SIG-M5 treated with dmso at 0.1 percent for 504 hours (cell line): ENCODE results near the gene ROR2.

Source experiments
- DNase-seq: peaks from one replicate; lab custom pipeline; 2025; ENCODE audit not compliant: unreplicated experiment; lab: John Stamatoyannopoulos, UW

ROR2 gene

DNA sequence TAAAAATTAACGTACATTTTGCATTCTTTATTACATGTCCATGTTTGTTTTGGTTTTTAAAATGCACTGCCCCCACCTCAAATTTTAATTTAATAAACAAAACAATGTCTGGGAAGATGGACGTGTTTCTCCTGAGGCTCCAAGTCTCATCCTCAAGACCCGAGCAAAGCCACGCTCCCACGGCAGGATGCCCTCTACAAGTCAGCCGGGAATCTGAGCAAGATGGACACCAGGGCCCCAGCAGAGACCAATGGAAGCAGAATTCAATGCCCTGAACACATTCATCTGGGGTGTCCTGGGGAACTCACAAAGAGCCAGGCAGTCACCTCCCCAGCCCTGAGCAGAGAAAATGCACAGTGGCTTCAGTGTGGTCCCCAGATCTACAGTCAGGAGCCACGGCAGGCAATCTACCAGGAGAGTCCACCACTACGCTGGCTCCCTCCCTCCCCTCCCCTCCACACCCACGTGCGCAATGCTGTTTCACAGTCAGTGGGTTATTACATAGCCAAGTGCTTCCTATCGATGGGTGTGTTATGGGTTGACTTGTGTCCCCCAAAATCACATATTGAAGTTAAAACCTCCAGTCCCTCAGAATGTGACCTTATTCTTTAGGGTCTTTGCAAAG is 129.8 kb downstream of the ROR2 start:
- no peak for DNase-seq

DNA sequence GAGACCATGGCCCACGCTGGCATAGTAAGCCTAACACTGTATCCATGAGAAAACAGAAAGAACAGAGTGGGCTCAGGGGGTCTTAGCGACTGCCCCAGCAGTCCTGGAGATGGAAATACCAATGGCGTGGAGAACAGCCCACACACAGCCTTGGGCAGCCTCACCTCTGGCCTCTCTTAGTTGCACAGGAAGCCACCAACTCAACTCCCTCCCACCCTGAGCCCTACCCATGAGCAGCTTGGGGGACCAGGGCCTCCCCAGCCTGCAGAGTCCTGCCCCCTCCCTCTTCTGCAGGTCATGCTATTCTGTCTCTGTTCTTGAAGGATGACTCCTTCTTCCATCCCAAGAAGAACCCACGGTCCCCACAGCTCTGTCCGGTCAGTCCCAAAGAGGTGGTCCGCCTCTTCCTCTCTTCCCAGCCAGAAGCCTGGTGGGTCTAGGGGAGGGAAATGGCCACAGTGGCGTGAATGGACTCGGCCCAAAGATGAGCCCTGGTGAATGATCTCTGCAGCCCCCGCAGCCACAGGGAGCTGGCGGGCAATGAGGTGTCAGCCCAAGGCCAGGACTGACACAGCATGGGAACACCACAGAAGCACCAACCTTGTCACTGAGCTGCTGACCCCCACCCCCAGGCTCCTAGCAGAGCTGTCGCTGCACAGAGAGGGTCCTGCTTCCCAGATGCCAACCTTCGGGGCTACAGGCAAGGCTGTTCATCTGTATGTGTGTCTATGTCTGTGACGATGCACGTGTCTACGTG is 131.2 kb downstream of the ROR2 start:
- no peak for DNase-seq

DNA sequence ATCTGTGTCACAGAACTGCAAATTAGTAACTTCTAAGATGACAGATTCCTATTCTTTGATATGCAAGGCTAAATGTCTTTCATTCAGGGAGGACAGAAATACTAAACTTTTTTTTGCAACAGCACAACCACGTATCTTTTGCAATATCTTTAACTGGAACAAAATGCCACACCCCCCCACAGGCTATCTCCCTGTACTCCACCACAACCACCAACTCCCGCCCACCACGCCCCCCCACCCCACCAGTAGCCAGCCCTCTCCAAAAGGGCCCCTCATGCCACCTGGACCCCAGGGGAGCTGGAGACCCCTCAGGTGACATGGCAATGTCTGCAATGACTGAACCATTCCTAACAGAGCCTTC is 131.8 kb downstream of the ROR2 start:
- no peak for DNase-seq

DNA sequence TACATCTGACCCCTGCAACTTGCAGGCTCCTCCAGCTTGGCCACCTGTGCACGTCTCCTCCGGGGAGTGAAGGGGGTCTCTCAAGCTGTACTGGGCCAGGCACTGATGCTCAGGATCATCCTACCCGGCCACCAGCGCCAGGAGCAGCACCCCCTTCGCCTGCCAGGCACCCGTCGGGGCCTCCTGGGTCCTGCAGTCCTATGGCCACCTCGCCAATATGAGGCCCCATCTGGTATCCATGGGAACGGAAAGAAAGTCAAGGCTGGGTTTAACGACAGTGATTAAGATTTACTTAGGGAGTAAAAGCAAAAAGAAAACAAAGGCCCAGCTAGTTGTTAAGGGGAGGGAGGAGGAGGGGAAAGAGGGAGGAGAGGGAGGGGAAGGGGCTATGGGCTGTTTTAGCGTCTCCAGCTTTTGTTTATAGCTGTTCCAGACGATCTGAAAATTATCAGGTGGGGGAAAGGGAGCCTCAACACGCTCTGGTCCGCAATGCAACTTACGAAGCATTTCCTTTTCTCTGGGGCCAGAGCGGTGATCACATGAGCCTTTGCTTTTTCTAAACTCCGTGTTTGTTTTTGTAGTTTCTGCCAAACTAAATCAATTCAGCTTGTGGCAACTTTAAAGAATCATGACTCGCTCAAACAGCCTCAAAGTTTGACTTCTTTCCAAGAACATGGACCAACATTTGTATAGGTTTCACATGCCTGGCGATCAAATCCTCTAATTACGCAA is 132.4 kb downstream of the ROR2 start:
- DNase-seq, result no peak

DNA sequence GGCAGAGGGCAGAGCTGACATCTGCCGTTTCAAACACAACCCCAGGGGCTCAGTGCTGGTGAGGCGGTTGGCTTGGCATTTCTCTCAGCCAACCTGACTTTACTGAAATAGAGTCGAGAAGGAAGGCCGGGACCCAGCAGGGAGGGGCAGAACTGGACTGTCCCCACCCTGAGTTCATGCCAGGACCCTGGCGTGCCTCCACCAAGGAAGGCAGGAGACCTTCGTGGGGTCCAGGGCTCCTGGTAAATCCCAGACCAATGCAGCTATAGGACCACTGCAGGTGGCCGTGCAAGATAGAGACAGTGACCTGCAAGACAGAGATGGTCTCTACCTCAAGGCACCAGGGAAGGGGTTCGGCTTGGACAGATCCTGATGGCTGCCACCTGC is 132.9 kb downstream of the ROR2 start:
- no peak for DNase-seq

DNA sequence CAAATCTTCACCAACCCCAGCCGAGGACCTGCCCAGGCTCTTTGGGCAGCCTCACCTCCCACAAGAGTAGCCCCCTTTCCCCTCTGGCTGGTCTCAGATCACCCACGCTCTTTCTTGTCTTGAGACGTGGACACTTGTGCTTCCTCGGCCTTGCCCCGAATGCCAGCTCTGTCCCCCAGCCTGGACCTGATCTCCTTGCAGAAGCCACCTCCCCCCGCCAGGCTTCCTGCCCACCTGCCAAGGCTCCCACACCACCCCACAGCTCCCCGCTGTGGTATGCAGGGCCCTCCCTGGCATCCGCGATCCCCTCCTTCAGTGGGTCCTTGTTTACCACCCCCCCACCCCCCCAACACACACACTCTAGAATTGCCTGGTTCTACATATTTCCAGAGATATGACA is 133.7 kb downstream of the ROR2 start:
- DNase-seq, result no peak

DNA sequence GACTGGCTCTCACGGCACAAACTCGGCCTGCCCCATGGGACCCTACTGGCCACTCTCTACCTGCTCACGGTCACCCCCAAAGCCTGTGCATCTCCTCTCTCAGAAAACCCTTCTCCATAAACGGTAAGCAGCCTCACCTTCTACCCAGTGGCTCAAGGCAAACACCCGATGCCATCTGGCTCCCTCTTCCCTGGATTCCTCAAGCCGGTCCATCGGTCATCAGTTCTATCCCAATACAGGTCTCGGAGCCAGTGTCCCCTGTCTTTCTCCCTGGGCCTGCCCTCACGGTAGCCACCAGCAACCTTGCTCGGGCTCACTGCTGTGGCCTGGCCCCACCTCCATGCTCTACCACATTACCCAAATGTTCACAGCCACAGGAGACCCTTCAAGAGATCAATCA is 134.1 kb downstream of the ROR2 start:
- DNase-seq, result no peak

DNA sequence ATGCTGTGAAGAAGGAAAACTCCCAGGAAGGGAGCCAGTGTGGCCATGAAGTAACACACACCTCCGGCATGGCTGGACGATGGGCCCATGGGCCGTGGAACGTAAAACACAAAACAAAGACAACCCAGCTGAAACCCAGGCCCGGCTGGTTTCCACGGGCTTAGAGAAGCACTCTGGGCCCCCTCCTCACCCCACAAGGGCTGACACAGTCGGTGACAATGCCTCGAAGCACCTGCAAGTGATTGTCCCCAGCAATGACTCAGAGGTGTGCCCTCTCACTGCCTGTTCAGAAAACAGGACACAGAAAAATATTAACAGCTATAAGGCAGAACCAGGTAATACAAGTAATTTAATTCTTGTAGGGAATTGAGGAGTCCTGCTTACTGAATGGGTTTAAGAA is 135.3 kb downstream of the ROR2 start:
- no peak for DNase-seq

DNA sequence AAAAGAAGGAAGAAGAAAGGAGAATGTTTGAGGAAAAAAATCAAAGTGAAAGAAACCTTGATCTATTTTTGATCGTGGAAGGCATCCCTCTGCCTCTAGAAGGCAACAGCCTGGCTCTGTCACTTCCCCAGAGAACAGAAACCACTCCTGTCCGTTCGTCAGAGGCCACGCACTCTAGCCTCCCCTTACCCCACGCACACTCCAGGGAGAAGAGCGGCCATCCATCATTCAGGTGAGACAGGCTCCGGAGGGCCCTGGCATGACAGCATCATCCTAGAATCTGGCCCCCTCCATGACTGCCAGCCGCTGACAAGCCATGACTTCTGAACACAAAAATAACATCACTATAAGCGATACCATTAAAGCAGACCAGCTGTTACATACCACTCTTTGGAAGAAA is 135.8 kb downstream of the ROR2 start:
- no peak for DNase-seq

DNA sequence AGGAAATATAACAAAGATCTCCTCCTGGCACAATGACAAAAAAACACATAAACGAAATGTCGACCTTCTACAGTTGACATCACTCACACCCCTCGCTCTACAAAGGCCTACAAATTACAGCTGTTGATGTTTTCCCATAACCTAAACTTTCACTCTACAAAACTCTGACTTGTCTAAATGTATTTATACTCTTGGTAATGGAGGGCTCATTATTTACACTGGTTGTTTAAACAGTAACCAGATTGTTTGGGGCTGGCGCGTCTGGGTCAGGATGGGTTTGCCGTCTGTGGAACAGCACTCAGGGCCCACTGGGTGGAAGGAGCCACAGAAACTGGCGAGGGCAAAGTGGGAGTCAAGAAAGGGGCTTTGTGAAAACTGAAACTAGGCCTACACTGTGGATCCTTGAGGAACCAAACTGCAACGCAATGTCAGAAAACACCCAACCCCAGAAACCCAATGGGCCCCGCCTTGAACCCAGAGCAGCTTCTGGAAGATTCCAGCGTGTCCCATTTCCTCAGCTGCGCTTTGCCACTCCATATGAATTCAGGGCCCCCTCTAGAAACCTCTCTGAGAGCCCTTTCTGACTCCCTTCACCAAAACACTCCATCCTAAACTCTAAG is 136.7 kb downstream of the ROR2 start:
- no peak for DNase-seq

DNA sequence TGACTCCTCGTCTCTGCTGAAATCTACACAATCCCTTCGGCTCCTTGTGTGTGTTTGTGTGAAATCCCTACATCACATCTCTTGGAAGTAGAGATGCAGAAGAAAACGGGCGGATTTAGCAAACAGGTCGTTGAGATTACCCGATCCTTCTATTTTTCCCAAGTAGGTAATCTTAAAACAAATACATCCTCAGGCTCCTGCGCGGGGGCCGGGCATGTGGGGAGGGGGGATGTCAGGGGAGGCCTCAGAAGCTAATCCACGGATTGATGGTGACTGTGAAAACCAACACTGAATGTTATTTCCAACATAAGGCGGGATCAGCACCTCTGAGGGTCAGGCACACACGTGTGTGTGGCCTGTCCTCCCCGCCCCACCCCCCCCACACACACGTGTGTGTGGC is 137.8 kb downstream of the ROR2 start:
- no peak for DNase-seq

DNA sequence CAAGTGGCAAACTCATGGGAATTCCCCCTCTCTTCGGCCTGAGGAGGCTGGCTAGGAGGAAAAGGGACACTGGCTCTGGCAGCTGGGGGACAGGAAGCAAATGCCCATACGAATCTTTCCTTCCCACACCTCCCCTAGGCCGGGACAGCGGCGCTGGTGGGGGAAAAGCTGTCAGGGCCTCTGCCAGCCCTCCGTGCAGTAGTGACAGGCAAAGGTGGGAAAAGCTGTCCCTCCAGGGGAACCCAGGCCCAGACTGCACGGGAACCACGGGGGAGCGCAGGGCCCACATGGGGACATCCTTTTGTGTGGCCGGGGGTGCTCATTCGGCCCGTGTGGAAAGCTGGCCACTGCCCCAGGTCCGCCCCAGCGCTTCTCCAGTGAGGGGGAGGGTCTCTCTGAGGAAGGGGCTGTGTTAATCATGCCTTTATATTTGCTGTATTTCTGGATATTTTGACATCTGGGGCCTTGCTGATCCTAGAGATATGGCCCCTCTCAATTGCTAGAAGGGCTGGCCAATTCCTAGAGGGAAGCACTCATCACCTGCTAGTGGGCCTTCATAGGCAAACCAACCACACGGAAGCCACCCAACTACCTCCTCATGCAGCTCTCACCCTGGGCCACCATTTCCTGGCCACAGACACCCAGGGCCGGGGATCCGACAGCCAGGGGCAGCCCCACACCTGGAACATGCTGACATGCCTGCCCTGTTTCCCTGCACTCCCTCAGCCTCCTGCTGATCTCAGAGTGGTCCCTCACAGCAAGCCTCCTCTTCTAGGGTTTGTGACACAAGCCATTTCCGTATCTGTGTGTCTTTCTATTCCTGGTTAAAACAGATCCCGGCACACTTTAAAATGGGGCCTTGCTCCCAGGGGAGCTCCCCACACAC is 138.8 kb downstream of the ROR2 start:
- no peak for DNase-seq

DNA sequence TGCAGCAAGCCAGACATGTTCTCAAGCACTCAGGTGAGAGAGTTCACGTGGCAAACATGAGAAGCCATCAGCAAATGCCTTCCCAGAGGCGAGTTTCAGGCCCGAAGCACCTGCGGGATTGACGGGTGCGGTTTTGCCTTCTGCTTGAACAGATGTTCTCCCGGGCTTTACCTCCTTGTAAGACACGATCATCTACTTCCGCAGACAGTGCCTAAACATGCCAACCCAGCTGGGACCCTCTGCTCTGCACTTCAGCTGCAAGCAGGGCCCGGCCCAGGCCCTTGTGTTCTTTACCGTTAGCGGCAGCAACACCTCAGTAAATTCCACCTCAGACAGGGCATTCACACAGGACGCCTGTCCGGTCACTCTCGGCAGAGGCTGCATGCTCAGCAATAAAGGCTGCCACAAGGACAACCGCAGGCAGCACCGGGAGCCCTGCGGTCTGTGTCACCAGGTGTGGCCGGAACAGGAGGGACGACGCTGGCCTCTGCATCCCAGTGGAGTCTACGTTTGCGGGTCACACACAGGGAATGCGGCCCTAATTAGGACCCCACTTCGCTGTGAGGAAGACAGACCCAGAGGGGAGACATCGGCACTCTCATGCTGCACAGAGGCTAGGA is 139.6 kb downstream of the ROR2 start:
- no peak for DNase-seq

DNA sequence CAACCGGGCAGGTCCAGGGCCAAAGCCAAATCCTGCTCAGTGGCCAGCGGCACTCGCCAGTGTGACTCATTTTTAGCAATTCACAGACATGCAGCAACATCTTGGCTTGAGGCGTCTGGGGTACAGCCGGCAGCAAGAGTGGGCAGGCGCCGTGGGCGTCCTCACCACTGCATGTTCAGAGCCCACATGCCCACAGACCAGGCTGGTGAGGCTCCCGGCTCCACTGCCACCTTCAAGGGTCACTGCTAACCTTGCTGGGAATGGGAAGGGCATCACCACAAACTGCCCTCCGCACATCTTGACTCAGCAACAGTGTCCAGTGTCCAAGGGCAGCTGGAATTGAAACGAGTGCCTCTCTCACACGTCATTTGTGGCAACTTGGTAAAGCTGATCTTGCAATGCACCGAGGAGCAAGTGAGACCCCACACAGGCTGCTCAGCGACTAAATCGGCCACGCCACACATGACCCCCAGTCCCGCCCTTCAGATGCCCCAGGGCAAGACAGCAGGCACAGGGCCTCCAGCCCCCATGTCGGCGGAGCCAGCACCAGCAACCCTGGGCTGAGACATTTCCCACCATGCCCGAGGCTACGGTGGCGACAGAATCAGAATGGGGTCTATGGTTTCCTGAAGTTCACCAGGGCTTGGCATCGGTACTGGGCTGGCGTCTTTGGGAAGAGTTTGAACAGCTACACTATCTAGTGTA is 140.3 kb downstream of the ROR2 start:
- no peak for DNase-seq

DNA sequence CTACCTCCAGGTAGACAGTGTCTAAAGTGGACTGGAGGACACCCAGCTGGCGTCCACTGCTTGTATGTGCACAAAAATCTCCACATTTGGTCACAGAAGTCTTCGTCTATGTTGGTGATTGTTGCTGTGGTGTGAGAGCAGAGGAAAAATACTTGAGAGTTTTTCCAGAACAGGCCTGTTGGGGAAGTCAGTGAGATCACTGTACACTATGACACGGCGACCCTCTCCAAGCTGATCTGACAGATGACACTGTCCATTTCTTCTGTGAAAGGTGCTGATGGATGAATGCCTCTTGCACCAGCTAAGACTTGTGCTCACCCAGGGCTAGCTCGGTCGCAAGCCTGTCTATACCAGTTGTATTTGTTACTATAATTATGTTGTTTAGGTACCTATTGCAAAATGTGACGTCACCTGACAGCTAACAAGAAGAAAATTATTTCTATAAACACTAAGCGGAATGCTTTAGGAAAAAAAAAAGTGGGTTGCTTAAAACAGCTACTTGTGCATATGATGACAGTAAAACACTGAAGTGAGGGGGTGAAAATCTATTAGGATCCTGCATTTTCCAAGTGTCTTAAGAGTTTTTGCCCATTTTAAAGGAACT is 142.3 kb downstream of the ROR2 start:
- DNase-seq, result no peak

DNA sequence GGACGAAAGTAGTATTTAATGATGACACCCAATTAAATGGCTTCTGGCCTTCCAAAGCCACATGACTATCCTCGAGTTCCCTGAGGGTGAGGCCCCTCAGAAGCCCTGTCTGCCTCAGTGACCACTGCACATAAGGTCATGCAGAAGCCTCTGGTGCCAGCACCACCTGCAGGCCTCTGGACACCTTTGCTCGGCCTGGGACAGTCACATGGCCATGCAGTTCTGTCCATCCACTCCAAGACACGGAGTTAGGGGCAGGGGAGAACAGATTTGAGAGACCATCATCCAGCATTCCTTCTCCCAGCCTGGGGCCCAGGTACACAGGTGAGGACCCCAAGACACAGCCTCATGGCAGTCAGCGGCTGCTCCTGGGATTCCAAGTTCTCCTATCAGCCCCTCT is 145.0 kb downstream of the ROR2 start:
- no peak for DNase-seq

DNA sequence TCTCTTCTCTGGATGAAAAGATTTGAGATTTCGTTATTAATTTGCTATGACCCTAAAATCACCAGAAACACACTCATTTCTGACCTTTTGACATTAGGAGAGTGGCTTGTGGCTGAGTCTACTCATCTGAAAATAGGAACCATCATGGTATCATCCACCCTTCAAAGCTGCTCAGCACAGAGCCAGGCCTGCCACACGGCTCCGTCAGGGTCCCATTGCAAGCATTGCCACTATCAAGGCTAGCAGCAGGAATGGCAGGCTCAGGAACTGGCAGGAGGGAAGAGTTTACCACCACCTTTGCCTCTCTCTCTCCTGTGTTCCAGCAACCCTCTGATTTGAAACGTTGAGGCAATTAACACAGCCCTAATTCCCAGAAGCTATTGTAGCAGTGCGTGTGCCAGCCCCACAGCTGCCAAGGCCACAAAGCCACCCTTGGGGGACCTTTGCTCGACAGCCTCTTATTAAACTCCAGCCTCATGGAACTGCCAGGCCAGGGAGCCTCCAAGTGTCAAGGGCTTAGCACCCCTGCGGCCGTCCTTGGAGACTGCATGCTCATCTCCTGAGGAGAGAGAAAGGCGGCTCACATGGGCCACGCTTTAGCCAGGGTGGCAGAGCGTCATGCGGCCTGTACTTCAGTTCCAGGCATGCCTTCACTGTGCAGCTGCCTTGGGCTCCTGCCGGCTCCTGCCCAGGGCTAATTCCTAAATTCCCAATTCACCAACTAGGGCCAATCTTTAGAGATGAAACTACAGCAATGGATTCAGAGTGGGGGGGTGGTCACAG is 145.9 kb downstream of the ROR2 start:
- DNase-seq, result no peak

DNA sequence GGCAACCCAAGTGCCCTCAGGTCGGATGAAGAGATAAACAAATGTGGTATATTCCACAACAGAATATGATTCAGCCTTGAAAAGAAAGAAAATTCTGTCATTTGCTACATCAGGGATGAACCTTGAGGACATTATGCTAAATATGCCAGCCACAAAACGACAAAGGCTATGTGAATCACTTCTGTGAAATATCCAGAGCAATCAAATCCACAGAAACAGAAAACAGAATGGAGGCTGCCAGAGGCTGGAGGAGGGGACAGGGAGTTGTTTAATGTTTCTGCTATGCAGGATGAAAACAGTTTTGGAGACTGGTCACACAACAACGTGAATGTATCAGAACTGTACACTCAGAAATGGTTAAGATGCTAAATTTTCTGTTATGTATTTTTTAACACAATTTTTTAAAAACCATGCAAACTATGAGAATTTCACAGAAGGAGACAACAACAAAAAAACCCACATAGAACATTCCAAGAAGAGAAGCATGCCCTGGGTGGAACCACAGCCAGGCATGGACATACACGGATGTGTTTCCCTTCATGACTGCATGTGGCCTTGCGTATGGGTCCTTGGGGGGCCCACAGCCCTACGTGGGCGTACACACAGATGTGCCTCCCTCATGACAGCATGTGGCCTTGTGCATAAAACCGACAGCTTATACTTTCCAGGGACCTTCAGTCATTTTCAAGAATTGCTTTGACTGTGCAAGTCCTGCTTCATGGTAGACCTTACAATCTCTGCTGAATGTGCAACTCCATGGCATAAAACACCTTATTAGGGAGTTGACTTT is 146.7 kb downstream of the ROR2 start:
- no peak for DNase-seq
